HepG2 (cell line): ENCODE results near the gene RUSF1. TPM values are rescaled to one million over a fixed set of nuclear protein-coding genes. Genes with fewer than 3 reads are reported as not detected.
A peak's percentile ranks its signal among the peaks of the same experiment; 100 is the strongest.

Source experiments
- ATAC-seq: fragments of 200-7000 bp; cut with Tn5 transposase; 3 replicates; pipeline ENCODE4 v1.9.1; 2020; ENCODE audit warnings: mild to moderate bottlenecking, moderate library complexity
- BruUV-seq: library from RNA; stranded (reverse); fragments of 400-500 nt; replicated peaks from 2 replicates; lab custom pipeline; 2021; lab: Mats Ljungman, UMichigan
- CTCF ChIA-PET: fragments of 300-600 bp; formaldehyde crosslinking; extraction: SDS; loops from one replicate; lab custom pipeline; 2021; ENCODE audit warnings: low total read pairs, inconsistent platforms, low intra/inter-chr PET ratio; lab: Yijun Ruan, JAX
- POLR2A ChIA-PET: fragments of 350-600 bp; sonication (Branson Sonifier 250); formaldehyde crosslinking; loops from one replicate; lab custom pipeline; 2020; ENCODE audit warnings: antibody characterized with exemption, inconsistent platforms; lab: Yijun Ruan, JAX
- DNase-seq: peaks from one replicate; pipeline ENCODE4 v3.0.0-alpha.2; 2015; ENCODE audit warnings: low spot score
- FAIRE-seq: peaks from 3 replicates; lab custom pipeline; 2011; peaks lifted over from hg19 to GRCh38; lab: Jason Lieb, UNC
- H2AFZ ChIP-seq: one replicate; pipeline ENCODE4 v1.6.1; 2011; ENCODE audit warnings: low read length, inconsistent platforms
- H3K27ac ChIP-seq: fragments of 300-600 bp; 3 replicates; pipeline ENCODE4 v1.8.0; 2011; ENCODE audit warnings: mixed run types, mild to moderate bottlenecking, mixed read lengths, low read length, inconsistent platforms; ENCODE audit not compliant: insufficient read depth; ENCODE audit errors: extremely low read length
- H3K27me3 ChIP-seq, 2 experiments: fragments of 200-600 bp in 1 of 2; 2 replicates in 1 of 2; 3 replicates in 1 of 2; pipeline versions ENCODE4 v1.6.0 to v1.8.0; 2011; ENCODE audit warnings: low read length in 2 of 2, mild to moderate bottlenecking in 2 of 2, moderate library complexity in 2 of 2, inconsistent platforms in 1 of 2; ENCODE audit not compliant: insufficient read depth in 2 of 2, control insufficient read depth in 1 of 2
- H3K36me3 ChIP-seq, 2 experiments: fragments of 200-600 bp in 1 of 2; replicated peaks in 1 of 2; 2 replicates in 1 of 2; 3 replicates in 1 of 2; pipeline versions ENCODE4 v1.5.1 to v1.8.0; 2011; ENCODE audit warnings: low read length in 2 of 2, inconsistent platforms in 1 of 2; ENCODE audit not compliant: insufficient read depth in 2 of 2, control insufficient read depth in 1 of 2
- H3K4me1 ChIP-seq: 2 replicates; pipeline ENCODE4 v1.5.1; 2012; ENCODE audit warnings: low read length, inconsistent platforms; ENCODE audit not compliant: insufficient read depth
- H3K4me2 ChIP-seq: 2 replicates; pipeline ENCODE4 v1.6.0; 2011; ENCODE audit warnings: low read depth, low read length, inconsistent platforms
- H3K4me3 ChIP-seq, 3 experiments: fragments of 200-600 bp in 1 of 3; sonication (generic), shearing (Covaris generic) in 1 of 3; replicated peaks in 1 of 3; 2 replicates each; pipeline ENCODE4 v1.5.1; 2011 to 2016; ENCODE audit warnings: low read length in 3 of 3, inconsistent platforms in 2 of 3, low read depth in 2 of 3, mild to moderate bottlenecking in 2 of 3, control low read depth in 1 of 3, mixed read lengths in 1 of 3; ENCODE audit not compliant: insufficient read depth in 1 of 3
- H3K79me2 ChIP-seq: one replicate; pipeline ENCODE4 v1.6.1; 2011; ENCODE audit warnings: low read length, inconsistent platforms; ENCODE audit not compliant: insufficient read depth
- H3K9ac ChIP-seq: 2 replicates; pipeline ENCODE4 v1.6.0; 2011; ENCODE audit warnings: mild to moderate bottlenecking, low read depth, low read length, inconsistent platforms; ENCODE audit not compliant: insufficient read depth
- H3K9me3 ChIP-seq: 2 replicates; pipeline ENCODE4 v1.5.1; 2012; ENCODE audit warnings: mild to moderate bottlenecking, low read length
- H4K20me1 ChIP-seq: 2 replicates; pipeline ENCODE4 v1.6.0; 2011; ENCODE audit warnings: inconsistent platforms, mild to moderate bottlenecking, low read length, moderate library complexity; ENCODE audit not compliant: insufficient read depth
- ATM ChIP-seq: fragments of 450-650 bp; IDR thresholded peaks from 2 replicates; pipeline ENCODE4 v1.7.1; 2017; ENCODE audit warnings: mild to moderate bottlenecking, borderline replicate concordance
- DNMT3B ChIP-seq: conservative IDR thresholded peaks from 2 replicates; pipeline ENCODE4 v1.6.1; 2016; ENCODE audit warnings: missing biosample characterization, control low read depth
- HDAC1 ChIP-seq: sonication (generic); formaldehyde crosslinking; IDR thresholded peaks from 2 replicates; pipeline ENCODE4 v1.5.1; 2020; ENCODE audit warnings: mild to moderate bottlenecking, missing genetic modification reagents
- KLF12 ChIP-seq: sonication (generic); formaldehyde crosslinking; IDR thresholded peaks from 2 replicates; pipeline ENCODE4 v1.4.0; 2020; ENCODE audit warnings: missing genetic modification reagents, borderline replicate concordance
- PHB2 ChIP-seq: fragments of 450-650 bp; IDR thresholded peaks from 2 replicates; pipeline ENCODE4 v1.6.1; 2018; ENCODE audit not compliant: partially characterized antibody
- SNAPC2 ChIP-seq: sonication (generic); formaldehyde crosslinking; IDR thresholded peaks from 2 replicates; pipeline ENCODE4 v1.8.1; 2022; ENCODE audit warnings: mild to moderate bottlenecking, missing genetic modification reagents
- ZNF30 ChIP-seq: sonication (generic); formaldehyde crosslinking; IDR thresholded peaks from 2 replicates; pipeline ENCODE4 v1.5.0; 2020; ENCODE audit warnings: mild to moderate bottlenecking, missing genetic modification reagents
- ZNF543 ChIP-seq: sonication (generic); formaldehyde crosslinking; IDR thresholded peaks from 2 replicates; pipeline ENCODE4 v1.4.0; 2020; ENCODE audit warnings: mild to moderate bottlenecking, missing genetic modification reagents
- ZNF563 ChIP-seq: sonication (generic); formaldehyde crosslinking; IDR thresholded peaks from 2 replicates; pipeline ENCODE4 v1.8.0; 2022; ENCODE audit warnings: mild to moderate bottlenecking, moderate library complexity, missing genetic modification reagents
- WGBS: methylation state at CpG from one replicate; pipeline ENCODE4 v1.1.6; 2017; ENCODE audit warnings: low lambda C conversion rate; 5-methylcytosine and 5-hydroxymethylcytosine counted together
- in situ Hi-C: cut with HindIII; loops from 2 replicates; pipeline ENCODE4 v1.10.0; 2017; ENCODE audit warnings: low pct_unique_long_range_greater_than_20kb; ENCODE audit not compliant: extremely low pct_ligation_motif_present
- intact Hi-C: fragments of 100-400 bp; cut with micrococcal nuclease; formaldehyde crosslinking; loops from one replicate; pipeline ENCODE4 v1.10.0; 2022; ENCODE audit not compliant: unreplicated experiment
- polyA plus RNA-seq, 8 experiments: library from polyadenylated mRNA; depleted of rRNA in 3 of 8; stranded (reverse) in 7 of 8; unstranded in 1 of 8; fragments of >200 nt; fragmentation: Illumina TruSeq in 4 of 8; extraction: Trizol in 4 of 8; gene quantifications; 2 replicates each; pipeline versions ENCODE4 v1.2.1 to v1.2.3, GENCODE V29; 2011 to 2016; ENCODE audit warnings: low read depth in 4 of 8, missing spikeins in 1 of 8, mixed read lengths in 1 of 8; ENCODE audit not compliant: insufficient read depth in 1 of 8
- total RNA-seq, 5 experiments: library from RNA; depleted of rRNA; stranded (reverse); fragments of >200 nt; fragmentation: Illumina TruSeq; extraction: Trizol; gene quantifications; 2 replicates each; pipeline ENCODE4 v1.2.3, GENCODE V29; 2016; ENCODE audit warnings: low read depth in 1 of 5
- TF ChIP-seq, protein P1 (sequence below): sonication (generic); formaldehyde crosslinking; IDR thresholded peaks from 2 replicates; pipeline ENCODE4 v1.5.1; 2020; ENCODE audit warnings: missing genetic modification reagents, mild to moderate bottlenecking, borderline replicate concordance
- TF ChIP-seq, protein P2 (sequence below): sonication (generic); formaldehyde crosslinking; IDR thresholded peaks from 2 replicates; pipeline ENCODE4 v1.8.0; 2022; ENCODE audit warnings: mild to moderate bottlenecking, missing genetic modification reagents, moderate library complexity
- TF ChIP-seq, protein P3 (sequence below): sonication (generic); formaldehyde crosslinking; IDR thresholded peaks from 2 replicates; pipeline ENCODE4 v1.4.0; 2020; ENCODE audit warnings: missing genetic modification reagents, borderline replicate concordance

Gene RUSF1
- total and polyA plus RNA-seq, 2 of the 13 experiments (the other 11 are each of a cell fraction or from before 2014, with no cell fraction given), result 40.8 to 50.2 TPM

DNA sequence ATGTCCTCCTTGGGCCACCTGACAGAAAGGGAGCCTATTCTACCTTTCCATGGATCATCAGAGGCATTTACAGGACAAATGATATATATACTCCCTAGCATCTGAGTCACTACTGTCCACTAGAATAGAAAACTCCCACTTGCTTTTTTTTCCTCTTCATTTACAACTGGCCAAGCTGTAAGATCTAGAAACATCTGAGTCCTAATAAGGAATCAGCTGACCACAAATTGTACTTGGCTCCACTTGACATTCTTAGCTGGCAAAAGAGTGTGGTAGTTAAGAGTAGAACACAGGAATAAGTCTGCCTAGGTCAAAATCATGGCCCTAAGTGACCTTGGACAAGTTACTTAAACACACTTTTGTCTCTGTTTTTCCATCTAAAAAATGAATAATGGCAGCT is 5.2 kb downstream of the RUSF1 start:
- Histone ChIP-seq H3K27ac (no peak overlapping the region), H3K4me3 (no peak overlapping the region)
- TF ChIP-seq ZNF543 (CRISPR knock-in tag), result 0 out of 2 replicates have a peak, but pooled peaks have one; percentile 40
- TF ChIP-seq, protein P1, sequence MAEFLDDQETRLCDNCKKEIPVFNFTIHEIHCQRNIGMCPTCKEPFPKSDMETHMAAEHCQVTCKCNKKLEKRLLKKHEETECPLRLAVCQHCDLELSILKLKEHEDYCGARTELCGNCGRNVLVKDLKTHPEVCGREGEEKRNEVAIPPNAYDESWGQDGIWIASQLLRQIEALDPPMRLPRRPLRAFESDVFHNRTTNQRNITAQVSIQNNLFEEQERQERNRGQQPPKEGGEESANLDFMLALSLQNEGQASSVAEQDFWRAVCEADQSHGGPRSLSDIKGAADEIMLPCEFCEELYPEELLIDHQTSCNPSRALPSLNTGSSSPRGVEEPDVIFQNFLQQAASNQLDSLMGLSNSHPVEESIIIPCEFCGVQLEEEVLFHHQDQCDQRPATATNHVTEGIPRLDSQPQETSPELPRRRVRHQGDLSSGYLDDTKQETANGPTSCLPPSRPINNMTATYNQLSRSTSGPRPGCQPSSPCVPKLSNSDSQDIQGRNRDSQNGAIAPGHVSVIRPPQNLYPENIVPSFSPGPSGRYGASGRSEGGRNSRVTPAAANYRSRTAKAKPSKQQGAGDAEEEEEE (CRISPR knock-in tag), result no peak
- TF ChIP-seq, all 625 proteins: peak for 1
- Histone ChIP-seq H4K20me1 (no peaks in the 10 kb centered on the region), H3K36me3 (peaks cover 7 to 35% of the 10 kb centered on the region in 2 experiments; a peak in 4 of 5 replicates), H3K27me3 (no peaks in the 10 kb centered on the region; a peak in 1 of 5 replicates), H3K4me2 (no peak overlapping the region), H3K9ac (no peak overlapping the region), H3K9me3 (no peaks in the 10 kb centered on the region), H3K79me2 (peaks cover 17% of the 10 kb centered on the region), H2AFZ (no peak overlapping the region), H3K4me1 (peaks cover 49% of the 10 kb centered on the region)
- in situ Hi-C loops (no loop called here), intact Hi-C loops (no loop called here)
- BruUV-seq, result no TSS peak
- ATAC-seq (no peak), DNase-seq (no peak), FAIRE-seq (no peak)
- POLR2A ChIA-PET, result interaction anchor here (0.7 to 2.5 kb wide), 5 partner anchors 19 to 324 kb away, joined by 3 to 13 read pairs (median 7); partner anchors contain the start of gene ARMC5
- CTCF ChIA-PET, result no interaction called here

DNA sequence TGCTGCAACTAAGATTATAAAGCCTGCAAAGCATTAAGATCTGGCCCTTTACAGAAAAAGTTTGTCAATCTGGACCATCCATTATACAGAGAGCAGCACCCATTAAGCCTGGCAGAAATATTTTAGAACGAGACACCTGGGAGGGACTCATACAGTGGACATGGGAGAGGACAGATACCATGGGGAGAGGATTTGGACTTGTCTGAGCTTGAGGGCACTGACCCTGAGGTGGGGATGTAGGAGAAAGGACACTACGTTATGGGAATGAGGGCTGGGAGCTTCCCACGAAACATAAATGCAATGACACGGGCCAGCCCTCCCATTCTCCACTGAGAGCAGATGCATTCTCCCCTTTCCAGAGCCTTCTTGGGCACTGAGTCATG is 6.2 kb downstream of the RUSF1 start:
- H3K79me2 ChIP-seq, result peaks cover 7% of the 10 kb centered on the region
- no TSS peak for BruUV-seq
- peak overlapping the region; percentile 1 for H3K27ac ChIP-seq
- H3K4me1 ChIP-seq, result peaks cover 45% of the 10 kb centered on the region
- H4K20me1 ChIP-seq, result no peaks in the 10 kb centered on the region
- ChIA-PET POLR2A (interaction anchor here (0.9 to 2.5 kb wide), 4 partner anchors 13 to 372 kb away, joined by 3 to 13 read pairs (median 4); partner anchors contain the start of genes ARMC5 and ZNF267), CTCF (no interaction called here)
- no peaks in the 10 kb centered on the region for H3K27me3 ChIP-seq
- FAIRE-seq, result no peak
- peak; percentile 37 for ATAC-seq
- intact Hi-C loops, result no loop called here
- no peak for DNase-seq
- in situ Hi-C loops, result no loop called here
- WGBS, result 68% methylated on average over 4 of the region's 4 CpGs
- no peaks in the 10 kb centered on the region for H3K9me3 ChIP-seq
- peaks cover 11 to 44% of the 10 kb centered on the region in 2 experiments; a peak in 4 of 5 replicates for H3K36me3 ChIP-seq
- H3K4me3 ChIP-seq, result no peak overlapping the region
- no peak overlapping the region for H3K9ac ChIP-seq
- no peak overlapping the region for H2AFZ ChIP-seq
- no peak overlapping the region for H3K4me2 ChIP-seq
- TF ChIP-seq ZNF30 (CRISPR knock-in tag) (no peak), ZNF563 (CRISPR knock-in tag) (no peak), KLF12 (CRISPR knock-in tag) (no peak), HDAC1 (CRISPR knock-in tag) (0 out of 2 replicates have a peak, but pooled peaks have one; percentile 1), PHB2 (no peak), SNAPC2 (CRISPR knock-in tag) (no peak), ATM (no peak), DNMT3B (CRISPR knock-in tag) (no peak)
- TF ChIP-seq, protein P2, sequence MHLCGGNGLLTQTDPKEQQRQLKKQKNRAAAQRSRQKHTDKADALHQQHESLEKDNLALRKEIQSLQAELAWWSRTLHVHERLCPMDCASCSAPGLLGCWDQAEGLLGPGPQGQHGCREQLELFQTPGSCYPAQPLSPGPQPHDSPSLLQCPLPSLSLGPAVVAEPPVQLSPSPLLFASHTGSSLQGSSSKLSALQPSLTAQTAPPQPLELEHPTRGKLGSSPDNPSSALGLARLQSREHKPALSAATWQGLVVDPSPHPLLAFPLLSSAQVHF, result no peak
- TF ChIP-seq, protein P3, sequence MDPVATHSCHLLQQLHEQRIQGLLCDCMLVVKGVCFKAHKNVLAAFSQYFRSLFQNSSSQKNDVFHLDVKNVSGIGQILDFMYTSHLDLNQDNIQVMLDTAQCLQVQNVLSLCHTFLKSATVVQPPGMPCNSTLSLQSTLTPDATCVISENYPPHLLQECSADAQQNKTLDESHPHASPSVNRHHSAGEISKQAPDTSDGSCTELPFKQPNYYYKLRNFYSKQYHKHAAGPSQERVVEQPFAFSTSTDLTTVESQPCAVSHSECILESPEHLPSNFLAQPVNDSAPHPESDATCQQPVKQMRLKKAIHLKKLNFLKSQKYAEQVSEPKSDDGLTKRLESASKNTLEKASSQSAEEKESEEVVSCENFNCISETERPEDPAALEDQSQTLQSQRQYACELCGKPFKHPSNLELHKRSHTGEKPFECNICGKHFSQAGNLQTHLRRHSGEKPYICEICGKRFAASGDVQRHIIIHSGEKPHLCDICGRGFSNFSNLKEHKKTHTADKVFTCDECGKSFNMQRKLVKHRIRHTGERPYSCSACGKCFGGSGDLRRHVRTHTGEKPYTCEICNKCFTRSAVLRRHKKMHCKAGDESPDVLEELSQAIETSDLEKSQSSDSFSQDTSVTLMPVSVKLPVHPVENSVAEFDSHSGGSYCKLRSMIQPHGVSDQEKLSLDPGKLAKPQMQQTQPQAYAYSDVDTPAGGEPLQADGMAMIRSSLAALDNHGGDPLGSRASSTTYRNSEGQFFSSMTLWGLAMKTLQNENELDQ (CRISPR knock-in tag), result no peak
